Measurements from ENCODE around the gene PDX1. TPM values are rescaled to one million over a fixed set of nuclear protein-coding genes. Genes with fewer than 3 reads are reported as not detected.

The PDX1 gene
- total RNA-seq, 1 experiment from 2014 or later, result 3.4 TPM

DNA sequence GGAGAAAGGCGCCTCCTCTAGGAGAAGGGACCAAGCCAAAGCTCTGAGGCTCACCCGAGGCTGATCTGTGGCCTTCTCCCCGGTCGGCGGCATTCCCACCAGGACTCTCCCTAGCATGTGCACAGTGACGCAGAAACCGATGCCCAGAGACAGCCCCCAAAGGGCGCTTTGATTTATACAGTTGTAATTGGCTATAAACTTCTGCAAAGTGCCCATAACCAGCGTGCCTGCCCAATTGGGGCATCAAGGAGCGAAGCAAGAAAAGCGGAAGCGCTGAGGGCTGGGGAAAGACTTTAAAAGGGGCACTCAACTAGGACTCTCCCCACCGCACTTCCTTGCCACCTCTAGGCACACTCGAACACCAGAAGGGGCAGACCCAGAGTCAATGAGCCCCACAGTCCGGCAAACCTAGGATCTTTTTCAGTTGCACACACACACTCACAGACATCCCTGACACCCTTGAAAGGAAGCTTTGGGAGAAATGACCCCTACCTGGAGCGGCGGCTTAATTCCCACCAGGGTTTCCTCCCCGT, 47.5 kb downstream of the PDX1 start:
- Histone ChIP-seq H3K4me3 (ENCODE audit: low read depth in 2 of 2, low read length in 2 of 2) (peak overlapping the region; percentile 51 to 53), H3K4me1 (ENCODE audit: control insufficient read depth, insufficient read depth, low read length) (peaks cover 16% of the 10 kb centered on the region), H3K27ac (ENCODE audit: low read length) (peak overlapping the region; percentile 34; the same call in 1 of the 2 replicates), H3K9me3 (ENCODE audit: control insufficient read depth, insufficient read depth, low read depth, low read length) (no peaks in the 10 kb centered on the region), H3K36me3 (ENCODE audit: control insufficient read depth, insufficient read depth, low read length) (no peaks in the 10 kb centered on the region; the same call in 1 of the 2 replicates), H3K27me3 (ENCODE audit: control insufficient read depth, insufficient read depth, low read length) (no peaks in the 10 kb centered on the region)
- BruUV-seq (replicated peaks), result no TSS peak
- TF ChIP-seq SIN3A (IDR thresholded peaks at IDR 0.05; ENCODE audit: borderline replicate concordance, insufficient read depth, low read depth, low read length) (no peak), TCF7L2 (IDR thresholded peaks at IDR 0.05; ENCODE audit: low read depth, low read length) (no peak), POLR2AphosphoS5 (IDR thresholded peaks at IDR 0.05; ENCODE audit: low read depth, low read length) (no peak), REST (IDR thresholded peaks at IDR 0.05; ENCODE audit: insufficient read depth in 1 of 2, low read depth in 2 of 2, low read length in 1 of 2) (no peak), CTCF (IDR thresholded peaks at IDR 0.05) (no peak)
- ATAC-seq, result 0 out of 2 replicates have a peak, but pooled peaks have one; percentile 15
- intact Hi-C loops (cut with micrococcal nuclease; ENCODE audit: unreplicated experiment) (no loop called here), in situ Hi-C loops (cut with HindIII; ENCODE audit: low pct_unique_long_range_greater_than_20kb, low sequenced_read_pairs) (loop anchor here (25.0 kb wide), 1 partner anchor 130 kb away; no protein-coding TSS in a partner anchor)
- ChIA-PET CTCF (interaction anchor here (0.6 kb wide), 1 partner anchor 9 kb away, joined by 4 read pairs; no protein-coding TSS in a partner anchor), POLR2A (interaction anchor here (0.7 kb wide), 1 partner anchor 772 kb away, joined by 3 read pairs; no protein-coding TSS in a partner anchor)
- no peak for DNase-seq (ENCODE audit: low read depth, low spot score)

DNA sequence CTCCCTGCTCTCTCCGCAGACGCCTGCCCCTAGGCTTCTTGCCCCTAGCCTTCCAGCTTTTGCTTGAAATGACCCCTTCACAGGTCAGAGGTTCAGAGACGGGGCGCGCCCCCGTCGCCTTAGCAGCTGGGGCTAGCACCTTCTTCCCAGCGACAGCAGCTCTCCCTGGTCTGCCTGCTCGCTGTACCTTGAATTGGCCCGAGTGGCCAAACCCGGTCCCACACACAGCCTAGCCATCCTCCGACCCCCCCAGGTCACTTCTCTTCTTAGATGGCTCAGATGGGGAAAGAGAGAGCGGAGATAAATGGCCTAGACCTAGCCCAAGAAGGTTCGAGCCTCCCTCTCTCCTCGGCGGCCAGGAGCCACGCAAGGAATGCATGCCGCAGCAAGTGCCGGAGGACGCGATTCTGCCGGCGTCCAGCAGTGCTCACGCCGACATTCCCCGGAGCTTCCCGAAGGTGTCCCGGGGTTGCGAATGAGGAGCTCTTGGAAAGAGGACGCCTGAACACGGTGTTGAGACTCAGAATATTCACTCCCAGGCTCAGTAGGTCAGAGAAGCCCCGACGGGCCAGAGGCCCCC, 48.0 kb downstream of the PDX1 start:
- ChIA-PET CTCF (interaction anchor here (0.6 kb wide), 1 partner anchor 9 kb away, joined by 4 read pairs; no protein-coding TSS in a partner anchor), POLR2A (interaction anchor here (0.7 kb wide), 1 partner anchor 773 kb away, joined by 3 read pairs; no protein-coding TSS in a partner anchor)
- no TSS peak for BruUV-seq (replicated peaks)
- ATAC-seq (peak; percentile 24; the same call in 1 of the 2 replicates), DNase-seq (ENCODE audit: low read depth, low spot score) (no peak)
- Histone ChIP-seq H3K27ac (ENCODE audit: low read length) (peak overlapping the region; percentile 44; the same call in 1 of the 2 replicates), H3K4me1 (ENCODE audit: control insufficient read depth, insufficient read depth, low read length) (peaks cover 15% of the 10 kb centered on the region), H3K9me3 (ENCODE audit: control insufficient read depth, insufficient read depth, low read depth, low read length) (no peaks in the 10 kb centered on the region), H3K36me3 (ENCODE audit: control insufficient read depth, insufficient read depth, low read length) (no peaks in the 10 kb centered on the region; the same call in 1 of the 2 replicates), H3K4me3 (ENCODE audit: low read depth in 2 of 2, low read length in 2 of 2) (peak overlapping the region; percentile 51 to 53), H3K27me3 (ENCODE audit: control insufficient read depth, insufficient read depth, low read length) (no peaks in the 10 kb centered on the region)
- in situ Hi-C loops (cut with HindIII; ENCODE audit: low pct_unique_long_range_greater_than_20kb, low sequenced_read_pairs), result loop anchor here (25.0 kb wide), 1 partner anchor 131 kb away; no protein-coding TSS in a partner anchor
- intact Hi-C loops (cut with micrococcal nuclease; ENCODE audit: unreplicated experiment), result no loop called here
- no peak for TF ChIP-seq TCF7L2 (IDR thresholded peaks at IDR 0.05; ENCODE audit: low read depth, low read length)
- TF ChIP-seq POLR2AphosphoS5 (IDR thresholded peaks at IDR 0.05; ENCODE audit: low read depth, low read length), result no peak
- no peak for TF ChIP-seq REST (IDR thresholded peaks at IDR 0.05; ENCODE audit: insufficient read depth in 1 of 2, low read depth in 2 of 2, low read length in 1 of 2)
- TF ChIP-seq CTCF (IDR thresholded peaks at IDR 0.05), result no peak
- no peak for TF ChIP-seq SIN3A (IDR thresholded peaks at IDR 0.05; ENCODE audit: borderline replicate concordance, insufficient read depth, low read depth, low read length)
